K562 (cell line): ENCODE data around the gene SLC4A1. TPM values are rescaled to one million over a fixed set of nuclear protein-coding genes. Genes with fewer than 3 reads are reported as not detected.
A peak's percentile ranks its signal among the peaks of the same experiment; 100 is the strongest.

Experiments used
- BMI1 ChIP-seq: fragments of 150-350 bp; IDR thresholded peaks from 2 replicates; pipeline ENCODE4 v1.6.1; 2014; ENCODE audit warnings: low read length
- CBX1 ChIP-seq: sonication (generic); IDR thresholded peaks from 2 replicates; pipeline ENCODE4 v1.6.1; 2016; ENCODE audit warnings: antibody characterized with exemption, low read depth, mild to moderate bottlenecking
- PHB ChIP-seq: fragments of 250-450 bp; sonication (Bioruptor Pico); IDR thresholded peaks from 2 replicates; pipeline ENCODE4 v1.5.0; 2021
- THRB ChIP-seq: fragments of 450-650 bp; formaldehyde crosslinking; conservative IDR thresholded peaks from 2 replicates; pipeline ENCODE4 v1.4.0; 2022; ENCODE audit warnings: mild to moderate bottlenecking, missing genetic modification characterization
- YBX1 ChIP-seq: fragments of 450-650 bp; IDR thresholded peaks from 2 replicates; pipeline ENCODE4 v1.7.1; 2016; ENCODE audit warnings: mild to moderate bottlenecking
- ZBED1 ChIP-seq: IDR thresholded peaks from 2 replicates; pipeline ENCODE4 v1.6.1; 2014
- ZBTB11 ChIP-seq, 3 experiments: fragments of 200-800 bp in 1 of 3; fragments of 250-450 bp in 1 of 3; fragments of 450-650 bp in 1 of 3; sonication (Bioruptor Pico) in 1 of 3; sonication (Bioruptor generic) in 1 of 3; formaldehyde crosslinking in 1 of 3; IDR thresholded peaks; 2 replicates each; pipeline versions ENCODE4 v1.6.1 to v1.8.0; 2016 to 2022; ENCODE audit warnings: mild to moderate bottlenecking in 2 of 3, missing genetic modification characterization in 2 of 3, missing compliant biosample characterization in 1 of 3, moderate library complexity in 1 of 3
- ZBTB40 ChIP-seq, 2 experiments: fragments of 450-650 bp in 1 of 2; sonication (generic) in 1 of 2; formaldehyde crosslinking in 1 of 2; IDR thresholded peaks; 2 replicates each; pipeline versions ENCODE4 v1.7.1 to v1.9.0; 2016 to 2022; ENCODE audit warnings: inconsistent platforms in 1 of 2, mild to moderate bottlenecking in 1 of 2, missing genetic modification reagents in 1 of 2
- ZC3H8 ChIP-seq: fragments of 450-650 bp; IDR thresholded peaks from 2 replicates; pipeline ENCODE4 v1.6.1; 2017
- ZNF511 ChIP-seq: sonication (generic); formaldehyde crosslinking; IDR thresholded peaks from 2 replicates; pipeline ENCODE4 v1.8.0; 2022; ENCODE audit warnings: mild to moderate bottlenecking, missing genetic modification reagents
- polyA plus RNA-seq, 8 experiments: library from polyadenylated mRNA; depleted of rRNA in 4 of 8; stranded (reverse) in 5 of 8; unstranded in 3 of 8; fragments of >200 nt; fragmentation: Nextera tagmentation in 2 of 8; fragmentation: Illumina TruSeq in 1 of 8; extraction: Ambion mirVana in 2 of 8; extraction: Trizol in 1 of 8; gene quantifications; 2 replicates each; pipeline versions ENCODE4 v1.2.1 to v1.2.3, GENCODE V29; 2011 to 2014; ENCODE audit warnings: inconsistent platforms in 1 of 8, missing spikeins in 1 of 8
- total RNA-seq, 7 experiments: library from RNA; depleted of rRNA in 6 of 7; stranded (reverse); fragments of >200 nt in 6 of 7; fragmentation: Illumina TruSeq in 2 of 7; extraction: Trizol in 2 of 7; gene quantifications; 2 replicates each; pipeline versions ENCODE4 v1.2.1 to v1.2.3, GENCODE V29; 2011 to 2021; ENCODE audit warnings: low replicate concordance in 1 of 7

The SLC4A1 gene
- total and polyA plus RNA-seq, 9 of the 15 experiments (the other 6 are each of a cell fraction or from before 2014, with no cell fraction given): 0.14 to 1.00 (median 0.53) TPM

- TF ChIP-seq ZBTB40 (IDR thresholded peaks at IDR 0.05) (no peak; the same call in 1 of the 2 replicates), ZBTB40 (CRISPR knock-in tag; IDR thresholded peaks at IDR 0.05) (no peak), THRB (no peak), YBX1 (no peak), PHB (CRISPR knock-in tag) (no peak), ZC3H8 (no peak), BMI1 (no peak), ZNF511 (CRISPR knock-in tag) (no peak), CBX1 (0 out of 2 replicates have a peak, but pooled peaks have one; percentile 8), ZBED1 (no peak), ZBTB11 (CRISPR knock-in tag; IDR thresholded peaks at IDR 0.05) (peak in 1 of 3 experiments; percentile 76; a peak in 2 of 6 replicates)
Measured at GRCh38 chr17:44218344-44219107, 49.4 kb downstream of the SLC4A1 start (continued).
